ENCODE results near the gene TNFRSF18. TPM values are rescaled to one million over a fixed set of nuclear protein-coding genes. Genes with fewer than 3 reads are reported as not detected.

The TNFRSF18 gene
- total RNA-seq, 1 donor = not detected

- no peak for DNase-seq (ENCODE audit: low read depth)
- no peak for TF ChIP-seq CTCF (IDR thresholded peaks at IDR 0.05; ENCODE audit: insufficient read depth, low read depth, low read length)
These were observed 33.9 kb upstream of the TNFRSF18 start for GRCh38 chr1:1240348-1240732.

GRCh38 chr1:1239614-1240347, 33.4 kb upstream of the TNFRSF18 start:
- no peak for TF ChIP-seq CTCF (IDR thresholded peaks at IDR 0.05; ENCODE audit: insufficient read depth, low read depth, low read length)
- DNase-seq (ENCODE audit: low read depth) = no peak
- H3K4me3 ChIP-seq (ENCODE audit: low read depth, low read length) = no peak overlapping the region

More at GRCh38 chr1:1240348-1240732, 33.9 kb upstream of the TNFRSF18 start:
- H3K4me3 ChIP-seq (ENCODE audit: low read depth, low read length) = no peak overlapping the region

- no peak overlapping the region for H3K4me3 ChIP-seq (ENCODE audit: low read depth, low read length)
- TF ChIP-seq CTCF (IDR thresholded peaks at IDR 0.05; ENCODE audit: insufficient read depth, low read depth, low read length) = no peak
- no peak for DNase-seq (ENCODE audit: low read depth)
These were observed 32.8 kb upstream of the TNFRSF18 start for GRCh38 chr1:1239227-1239613.

GRCh38 chr1:1238702-1239178, 32.3 kb upstream of the TNFRSF18 start:
- no peak overlapping the region for H3K4me3 ChIP-seq (ENCODE audit: low read depth, low read length)
- TF ChIP-seq CTCF (IDR thresholded peaks at IDR 0.05; ENCODE audit: insufficient read depth, low read depth, low read length) = no peak
- DNase-seq (ENCODE audit: low read depth) = no peak

GRCh38 chr1:1237874-1238701, 31.7 kb upstream of the TNFRSF18 start:
- no peak for TF ChIP-seq CTCF (IDR thresholded peaks at IDR 0.05; ENCODE audit: insufficient read depth, low read depth, low read length)
- no peak for DNase-seq (ENCODE audit: low read depth)
- no peak overlapping the region for H3K4me3 ChIP-seq (ENCODE audit: low read depth, low read length)

GRCh38 chr1:1236945-1237873, 30.8 kb upstream of the TNFRSF18 start:
- DNase-seq (ENCODE audit: low read depth) = no peak
- no peak for TF ChIP-seq CTCF (IDR thresholded peaks at IDR 0.05; ENCODE audit: insufficient read depth, low read depth, low read length)
- no peak overlapping the region for H3K4me3 ChIP-seq (ENCODE audit: low read depth, low read length)
